Endothelial cell of umbilical vein (primary cell): ENCODE data around the gene BLNK.

Experiments
- EZH2 ChIP-seq: IDR thresholded peaks from 2 replicates; pipeline ENCODE4 v1.6.1; 2012; ENCODE audit warnings: borderline replicate concordance, low read depth, mild to moderate bottlenecking, moderate library complexity, low read length, inconsistent platforms; ENCODE audit not compliant: severe bottlenecking
- FOS ChIP-seq: IDR thresholded peaks from 2 replicates; pipeline ENCODE4 v1.6.1; 2011; ENCODE audit warnings: mild to moderate bottlenecking, low read length, moderate library complexity, borderline replicate concordance; ENCODE audit not compliant: insufficient read depth
- GATA2 ChIP-seq: IDR thresholded peaks from 2 replicates; pipeline ENCODE4 v1.7.0; 2011; ENCODE audit warnings: low read depth, mild to moderate bottlenecking, moderate library complexity, mixed read lengths, low read length; ENCODE audit not compliant: insufficient read length, insufficient read depth
- JUN ChIP-seq: IDR thresholded peaks from 2 replicates; pipeline ENCODE4 v1.6.1; 2011; ENCODE audit warnings: borderline replicate concordance, low read depth; ENCODE audit not compliant: insufficient read length, insufficient read depth
- POLR2A ChIP-seq: IDR thresholded peaks from 2 replicates; pipeline ENCODE4 v1.6.1; 2012; ENCODE audit warnings: low read depth, mild to moderate bottlenecking, control low read depth, low read length
- TF ChIP-seq, protein P1 (sequence below), 2 donors: IDR thresholded peaks; 1 replicate in 1 of 2; 2 replicates in 1 of 2; pipeline ENCODE4 v1.5.1; 2011; ENCODE audit warnings: low read length in 2 of 2, mild to moderate bottlenecking in 2 of 2, moderate library complexity in 2 of 2, control low read depth in 1 of 2, inconsistent platforms in 1 of 2, low read depth in 1 of 2; ENCODE audit not compliant: insufficient read depth in 1 of 2; ENCODE audit errors: extremely low read depth in 1 of 2
- TF ChIP-seq, protein P2 (sequence below): IDR thresholded peaks from 2 replicates; pipeline ENCODE4 v1.6.1; 2011; ENCODE audit not compliant: insufficient read depth, insufficient read length

- TF ChIP-seq, protein P1, sequence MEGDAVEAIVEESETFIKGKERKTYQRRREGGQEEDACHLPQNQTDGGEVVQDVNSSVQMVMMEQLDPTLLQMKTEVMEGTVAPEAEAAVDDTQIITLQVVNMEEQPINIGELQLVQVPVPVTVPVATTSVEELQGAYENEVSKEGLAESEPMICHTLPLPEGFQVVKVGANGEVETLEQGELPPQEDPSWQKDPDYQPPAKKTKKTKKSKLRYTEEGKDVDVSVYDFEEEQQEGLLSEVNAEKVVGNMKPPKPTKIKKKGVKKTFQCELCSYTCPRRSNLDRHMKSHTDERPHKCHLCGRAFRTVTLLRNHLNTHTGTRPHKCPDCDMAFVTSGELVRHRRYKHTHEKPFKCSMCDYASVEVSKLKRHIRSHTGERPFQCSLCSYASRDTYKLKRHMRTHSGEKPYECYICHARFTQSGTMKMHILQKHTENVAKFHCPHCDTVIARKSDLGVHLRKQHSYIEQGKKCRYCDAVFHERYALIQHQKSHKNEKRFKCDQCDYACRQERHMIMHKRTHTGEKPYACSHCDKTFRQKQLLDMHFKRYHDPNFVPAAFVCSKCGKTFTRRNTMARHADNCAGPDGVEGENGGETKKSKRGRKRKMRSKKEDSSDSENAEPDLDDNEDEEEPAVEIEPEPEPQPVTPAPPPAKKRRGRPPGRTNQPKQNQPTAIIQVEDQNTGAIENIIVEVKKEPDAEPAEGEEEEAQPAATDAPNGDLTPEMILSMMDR (IDR thresholded peaks at IDR 0.05; ENCODE audit: extremely low read depth in 1 of 2, insufficient read depth in 1 of 2, low read depth in 1 of 2, low read length in 2 of 2): no peak
- no peak for TF ChIP-seq POLR2A
- TF ChIP-seq JUN: no peak
- TF ChIP-seq GATA2: no peak
- no peak for TF ChIP-seq EZH2
- TF ChIP-seq, protein P2, sequence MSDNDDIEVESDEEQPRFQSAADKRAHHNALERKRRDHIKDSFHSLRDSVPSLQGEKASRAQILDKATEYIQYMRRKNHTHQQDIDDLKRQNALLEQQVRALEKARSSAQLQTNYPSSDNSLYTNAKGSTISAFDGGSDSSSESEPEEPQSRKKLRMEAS: no peak
- no peak for TF ChIP-seq FOS
These were observed 118.3 kb downstream of the BLNK start for GRCh38 chr10:96153070-96153469.
